ENCODE data around the gene AGK.

GRCh38 chr7:141525973-141526514, 25.2 kb upstream of the AGK start:
- TF ChIP-seq, protein P1, sequence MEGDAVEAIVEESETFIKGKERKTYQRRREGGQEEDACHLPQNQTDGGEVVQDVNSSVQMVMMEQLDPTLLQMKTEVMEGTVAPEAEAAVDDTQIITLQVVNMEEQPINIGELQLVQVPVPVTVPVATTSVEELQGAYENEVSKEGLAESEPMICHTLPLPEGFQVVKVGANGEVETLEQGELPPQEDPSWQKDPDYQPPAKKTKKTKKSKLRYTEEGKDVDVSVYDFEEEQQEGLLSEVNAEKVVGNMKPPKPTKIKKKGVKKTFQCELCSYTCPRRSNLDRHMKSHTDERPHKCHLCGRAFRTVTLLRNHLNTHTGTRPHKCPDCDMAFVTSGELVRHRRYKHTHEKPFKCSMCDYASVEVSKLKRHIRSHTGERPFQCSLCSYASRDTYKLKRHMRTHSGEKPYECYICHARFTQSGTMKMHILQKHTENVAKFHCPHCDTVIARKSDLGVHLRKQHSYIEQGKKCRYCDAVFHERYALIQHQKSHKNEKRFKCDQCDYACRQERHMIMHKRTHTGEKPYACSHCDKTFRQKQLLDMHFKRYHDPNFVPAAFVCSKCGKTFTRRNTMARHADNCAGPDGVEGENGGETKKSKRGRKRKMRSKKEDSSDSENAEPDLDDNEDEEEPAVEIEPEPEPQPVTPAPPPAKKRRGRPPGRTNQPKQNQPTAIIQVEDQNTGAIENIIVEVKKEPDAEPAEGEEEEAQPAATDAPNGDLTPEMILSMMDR (IDR thresholded peaks at IDR 0.05) = no peak
- no peak for TF ChIP-seq ZFX (IDR thresholded peaks at IDR 0.05; ENCODE audit: borderline replicate concordance)
